Gastroesophageal sphincter (tissue), 3 donors: ENCODE measurements around the gene RAB22A.

ENCODE experiments used
- CTCF ChIP-seq, 4 experiments: fragments of 200-600 bp in 2 of 4; fragments of 450-650 bp in 2 of 4; sonication (generic) in 1 of 4; IDR thresholded peaks; one replicate each; pipeline ENCODE4 v1.5.1; 2017 to 2019; ENCODE audit warnings: antibody characterized with exemption in 4 of 4, mild to moderate bottlenecking in 2 of 4, moderate library complexity in 2 of 4
- EP300 ChIP-seq: sonication (generic); formaldehyde crosslinking; IDR thresholded peaks from one replicate; pipeline ENCODE4 v1.6.1; 2017; ENCODE audit warnings: antibody characterized with exemption, mild to moderate bottlenecking
- POLR2A ChIP-seq, 2 donors: fragments of 450-650 bp; IDR thresholded peaks; one replicate each; pipeline ENCODE4 v1.6.1; 2017; ENCODE audit warnings: antibody characterized with exemption in 2 of 2, mild to moderate bottlenecking in 2 of 2, moderate library complexity in 1 of 2
- POLR2AphosphoS5 ChIP-seq: sonication (generic); formaldehyde crosslinking; IDR thresholded peaks from one replicate; pipeline ENCODE4 v1.6.1; 2017; ENCODE audit warnings: antibody characterized with exemption

- no peak for TF ChIP-seq POLR2AphosphoS5
- no peak for TF ChIP-seq CTCF (IDR thresholded peaks at IDR 0.05)
- no peak for TF ChIP-seq EP300
- no peak for TF ChIP-seq POLR2A (IDR thresholded peaks at IDR 0.05)
Observed at GRCh38 chr20:58340151-58340550, 30.6 kb downstream of the RAB22A start.
